ENCODE measurements around the gene ISCU.
"Not testable (repeated sequence)": the region's sequence is repeated elsewhere in the genome, so short reads cannot be mapped to it uniquely, and the experiment has no call there.

The ISCU gene

GRCh38 chr12:108568338-108569154 lies 6.2 kb downstream of the ISCU start:
- H3K4me3 ChIP-seq (ENCODE audit: low read depth, low read length) = no peak overlapping the region
- TF ChIP-seq, protein P1, sequence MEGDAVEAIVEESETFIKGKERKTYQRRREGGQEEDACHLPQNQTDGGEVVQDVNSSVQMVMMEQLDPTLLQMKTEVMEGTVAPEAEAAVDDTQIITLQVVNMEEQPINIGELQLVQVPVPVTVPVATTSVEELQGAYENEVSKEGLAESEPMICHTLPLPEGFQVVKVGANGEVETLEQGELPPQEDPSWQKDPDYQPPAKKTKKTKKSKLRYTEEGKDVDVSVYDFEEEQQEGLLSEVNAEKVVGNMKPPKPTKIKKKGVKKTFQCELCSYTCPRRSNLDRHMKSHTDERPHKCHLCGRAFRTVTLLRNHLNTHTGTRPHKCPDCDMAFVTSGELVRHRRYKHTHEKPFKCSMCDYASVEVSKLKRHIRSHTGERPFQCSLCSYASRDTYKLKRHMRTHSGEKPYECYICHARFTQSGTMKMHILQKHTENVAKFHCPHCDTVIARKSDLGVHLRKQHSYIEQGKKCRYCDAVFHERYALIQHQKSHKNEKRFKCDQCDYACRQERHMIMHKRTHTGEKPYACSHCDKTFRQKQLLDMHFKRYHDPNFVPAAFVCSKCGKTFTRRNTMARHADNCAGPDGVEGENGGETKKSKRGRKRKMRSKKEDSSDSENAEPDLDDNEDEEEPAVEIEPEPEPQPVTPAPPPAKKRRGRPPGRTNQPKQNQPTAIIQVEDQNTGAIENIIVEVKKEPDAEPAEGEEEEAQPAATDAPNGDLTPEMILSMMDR (IDR thresholded peaks at IDR 0.05; ENCODE audit: control insufficient read depth, extremely low read depth, insufficient read depth) = no peak
- no peak for DNase-seq (ENCODE audit: low read depth)

DNA sequence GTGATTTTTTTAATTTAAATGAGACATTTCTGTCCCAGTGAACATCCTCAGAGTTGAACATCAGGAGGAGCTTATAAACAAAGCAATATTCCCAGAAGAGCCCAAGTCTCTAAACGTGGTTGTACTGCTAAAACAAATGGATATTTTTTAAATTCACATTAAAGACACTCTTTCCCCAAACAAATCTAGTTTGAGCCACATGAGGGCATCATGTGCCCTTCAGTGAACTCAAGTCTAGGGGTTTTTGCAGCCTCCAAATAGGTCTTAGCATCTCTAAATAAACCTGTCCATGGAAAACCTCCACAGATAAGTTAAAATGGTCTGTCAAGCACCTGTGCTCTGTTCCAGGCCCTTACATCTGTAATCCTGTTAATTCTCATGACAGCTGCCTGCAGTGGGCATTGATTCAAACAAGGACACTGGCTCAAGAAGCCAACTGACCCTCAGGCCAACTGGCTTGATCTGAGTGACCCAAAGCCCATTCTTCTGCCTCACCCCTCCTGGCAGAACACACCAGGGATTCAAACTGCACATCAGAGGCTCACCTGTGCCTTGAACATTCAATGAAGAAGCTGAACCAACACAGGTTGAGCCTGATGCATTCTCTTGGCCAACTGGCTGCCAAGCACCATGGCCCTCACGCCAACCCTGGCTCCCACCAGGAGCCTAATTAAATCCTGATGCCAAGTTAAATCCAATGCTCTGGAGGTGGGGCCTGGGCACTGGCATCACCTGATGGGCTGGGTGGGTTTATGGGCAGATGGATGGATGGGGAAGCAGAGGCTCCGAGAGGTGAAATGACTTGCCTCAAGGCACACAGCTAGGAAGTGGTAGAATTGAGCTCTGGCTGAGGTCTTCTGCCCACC lies 8.6 kb downstream of the ISCU start:
- TF ChIP-seq, protein P1 (IDR thresholded peaks at IDR 0.05; ENCODE audit: control insufficient read depth, extremely low read depth, insufficient read depth) = no peak
- no peak overlapping the region for H3K4me3 ChIP-seq (ENCODE audit: low read depth, low read length)
- no peak for DNase-seq (ENCODE audit: low read depth)

GRCh38 chr12:108571609-108572165 lies 9.3 kb downstream of the ISCU start:
- TF ChIP-seq, protein P1 (IDR thresholded peaks at IDR 0.05; ENCODE audit: control insufficient read depth, extremely low read depth, insufficient read depth) = no peak
- no peak for DNase-seq (ENCODE audit: low read depth)
- H3K4me3 ChIP-seq (ENCODE audit: low read depth, low read length) = no peak overlapping the region

DNA sequence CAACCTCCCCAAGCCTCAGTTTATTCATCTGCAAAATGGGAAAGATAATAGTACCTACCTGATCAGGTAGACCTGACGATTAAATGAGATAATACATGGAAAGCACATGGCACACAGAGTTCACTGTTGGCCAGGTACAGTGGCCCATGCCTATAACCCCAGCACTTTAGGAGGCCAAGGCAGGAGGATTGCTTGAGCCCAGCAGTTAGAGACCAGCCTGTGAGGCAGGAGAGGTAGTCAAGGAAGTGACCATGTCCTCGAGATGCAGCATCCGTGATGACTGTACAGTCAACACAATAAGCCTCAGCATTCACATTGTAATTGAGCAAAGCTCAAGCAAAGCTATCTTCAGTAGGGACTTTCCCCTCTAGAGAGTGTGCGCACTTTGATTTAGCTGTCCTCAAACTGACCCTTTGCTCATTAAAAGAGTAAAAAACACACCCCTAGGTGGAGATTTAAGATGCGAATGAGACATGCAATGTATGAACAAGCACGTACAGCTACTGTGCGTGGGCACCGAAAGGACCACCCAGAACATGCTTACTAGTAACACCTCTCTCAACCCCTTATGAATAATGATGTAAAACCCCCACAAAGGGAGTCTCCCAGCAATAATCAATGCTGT lies 9.9 kb downstream of the ISCU start:
- DNase-seq (ENCODE audit: low read depth) = no peak
- TF ChIP-seq, protein P1 (IDR thresholded peaks at IDR 0.05; ENCODE audit: control insufficient read depth, extremely low read depth, insufficient read depth) = no peak
- no peak overlapping the region for H3K4me3 ChIP-seq (ENCODE audit: low read depth, low read length)

DNA sequence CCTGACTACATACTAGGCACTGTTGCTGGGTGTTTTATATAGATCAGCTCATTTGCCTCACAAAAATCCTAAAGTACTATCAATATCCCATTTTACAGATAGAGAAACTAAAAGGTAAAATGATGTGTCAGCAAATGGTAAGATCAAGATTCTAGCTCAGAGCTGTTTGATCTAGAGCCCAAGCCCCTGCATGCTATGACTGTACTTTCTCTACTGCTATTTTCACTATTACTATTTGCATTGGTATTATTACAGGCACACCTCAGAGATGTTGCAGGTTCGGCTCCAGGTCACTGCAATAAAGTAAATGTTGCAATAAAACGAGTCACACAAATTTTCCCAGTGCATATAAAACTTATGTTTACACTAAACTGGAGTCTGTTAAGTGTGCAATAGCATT lies 10.9 kb downstream of the ISCU start:
- H3K4me3 ChIP-seq (ENCODE audit: low read depth, low read length) = no peak overlapping the region
- TF ChIP-seq, protein P1 (IDR thresholded peaks at IDR 0.05; ENCODE audit: control insufficient read depth, extremely low read depth, insufficient read depth) = no peak
- DNase-seq (ENCODE audit: low read depth) = no peak

GRCh38 chr12:108574276-108574675 lies 11.9 kb downstream of the ISCU start:
- H3K4me3 ChIP-seq (ENCODE audit: low read depth, low read length); DNase-seq (ENCODE audit: low read depth): not testable (repeated sequence)

Data from LNCaP clone FGC (cell line).